Mononuclear cell (primary cell): ENCODE data around the gene SLC39A11. TPM values are rescaled to one million over a fixed set of nuclear protein-coding genes. Genes with fewer than 3 reads are reported as not detected.

Source experiments
- H3K27me3 ChIP-seq: 2 replicates; pipeline ENCODE4 v1.6.0; 2011; ENCODE audit warnings: low read length, control low read depth; ENCODE audit not compliant: insufficient read depth
- H3K4me1 ChIP-seq: 2 replicates; pipeline ENCODE4 v1.5.1; 2011; ENCODE audit warnings: mild to moderate bottlenecking, low read length, control low read depth; ENCODE audit not compliant: insufficient read depth
- H3K4me3 ChIP-seq: 2 replicates; pipeline ENCODE4 v1.5.1; 2011; ENCODE audit warnings: mild to moderate bottlenecking, low read length, moderate library complexity
- H3K9me3 ChIP-seq: 2 replicates; pipeline ENCODE4 v1.5.1; 2011; ENCODE audit warnings: low read depth, mild to moderate bottlenecking, control low read depth, low read length
- total RNA-seq: library from RNA; depleted of rRNA; stranded (reverse); fragments of >200 nt; gene quantifications from one replicate; pipeline ENCODE4 v1.2.3, GENCODE V29; 2012

SLC39A11 gene
- total RNA-seq, 1 donor: 14.4 TPM

GRCh38 chr17:73122953-73123605 lies 30.6 kb upstream of the SLC39A11 start:
- no peaks in the 10 kb centered on the region for H3K4me1 ChIP-seq
- H3K27me3 ChIP-seq: no peaks in the 10 kb centered on the region
- no peak overlapping the region for H3K4me3 ChIP-seq
- no peaks in the 10 kb centered on the region for H3K9me3 ChIP-seq

DNA sequence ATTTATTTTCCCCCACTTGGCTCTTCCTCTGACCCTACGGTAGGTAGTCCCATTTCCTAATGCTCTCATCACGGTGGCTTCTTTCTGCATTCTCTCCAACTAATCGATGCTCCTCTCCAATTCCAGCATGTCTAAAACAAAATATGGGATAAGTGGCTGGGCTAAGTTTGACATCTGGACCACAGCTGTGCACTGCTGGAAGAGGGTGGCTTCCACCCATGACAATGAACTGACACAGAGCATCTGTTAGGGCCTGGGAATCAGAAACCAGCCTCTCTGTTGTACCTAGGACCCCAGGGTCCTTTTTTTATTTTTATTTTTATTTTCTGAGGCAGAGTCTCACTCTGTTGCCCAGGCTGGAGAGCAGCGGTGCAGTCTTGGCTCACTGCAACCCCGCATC lies 29.0 kb upstream of the SLC39A11 start:
- Histone ChIP-seq H3K4me1 (no peaks in the 10 kb centered on the region), H3K27me3 (no peaks in the 10 kb centered on the region), H3K4me3 (no peak overlapping the region), H3K9me3 (no peaks in the 10 kb centered on the region)

- no peaks in the 10 kb centered on the region for H3K4me1 ChIP-seq
- H3K27me3 ChIP-seq: no peaks in the 10 kb centered on the region
- H3K4me3 ChIP-seq: no peak overlapping the region
- no peaks in the 10 kb centered on the region for H3K9me3 ChIP-seq
Measured at GRCh38 chr17:73119631-73120030, 27.1 kb upstream of the SLC39A11 start.

GRCh38 chr17:73118951-73119391 lies 26.5 kb upstream of the SLC39A11 start:
- Histone ChIP-seq H3K4me3 (no peak overlapping the region), H3K27me3 (no peaks in the 10 kb centered on the region), H3K9me3 (no peaks in the 10 kb centered on the region), H3K4me1 (no peaks in the 10 kb centered on the region)

GRCh38 chr17:73118139-73118538 lies 25.7 kb upstream of the SLC39A11 start:
- no peak overlapping the region for H3K4me3 ChIP-seq

DNA sequence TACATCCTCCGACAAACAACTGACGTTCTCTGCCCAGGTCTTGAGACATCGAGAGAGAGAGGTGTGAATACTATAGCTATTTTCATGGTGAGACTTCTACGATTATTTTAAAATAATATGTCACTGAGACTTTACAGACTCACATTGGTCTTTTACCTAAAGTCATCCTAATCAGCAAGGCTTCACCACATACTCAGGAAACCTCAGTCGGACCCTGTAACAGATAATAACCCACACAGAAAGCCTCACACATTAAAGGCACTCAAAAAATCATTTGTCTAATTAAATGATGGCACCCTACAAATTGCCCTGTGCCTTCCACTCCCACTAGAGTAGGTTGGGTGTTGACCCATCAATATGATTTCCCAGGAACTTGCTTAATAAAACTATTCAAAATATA lies 19.8 kb upstream of the SLC39A11 start:
- peaks cover 7% of the 10 kb centered on the region for H3K4me1 ChIP-seq
- no peaks in the 10 kb centered on the region for H3K9me3 ChIP-seq
- no peak overlapping the region for H3K4me3 ChIP-seq
- H3K27me3 ChIP-seq: no peaks in the 10 kb centered on the region

More at GRCh38 chr17:73118139-73118538, 25.7 kb upstream of the SLC39A11 start:
- no peaks in the 10 kb centered on the region for H3K4me1 ChIP-seq
- H3K9me3 ChIP-seq: no peaks in the 10 kb centered on the region
- no peaks in the 10 kb centered on the region for H3K27me3 ChIP-seq

DNA sequence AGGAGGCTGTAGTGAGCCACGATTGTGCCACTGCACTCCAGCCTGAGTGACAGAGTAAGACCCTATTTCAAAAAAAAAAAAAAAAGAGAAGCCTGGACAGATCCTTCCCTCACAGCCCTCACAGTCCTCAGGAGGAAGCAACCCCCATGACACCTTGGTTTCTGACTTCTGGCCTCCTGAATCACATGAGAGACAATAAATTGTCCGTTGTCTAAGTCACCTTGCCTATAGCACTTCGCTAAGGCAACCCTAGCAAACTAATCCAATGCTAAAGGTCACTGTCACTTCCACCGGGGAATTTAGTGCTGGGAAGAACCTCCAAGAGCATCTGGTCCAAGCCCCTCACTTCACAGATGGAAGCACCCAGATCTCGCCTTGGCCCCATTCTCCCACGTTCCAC lies 18.9 kb upstream of the SLC39A11 start:
- peaks cover 7% of the 10 kb centered on the region for H3K4me1 ChIP-seq
- H3K9me3 ChIP-seq: no peaks in the 10 kb centered on the region
- no peaks in the 10 kb centered on the region for H3K27me3 ChIP-seq
- no peak overlapping the region for H3K4me3 ChIP-seq

DNA sequence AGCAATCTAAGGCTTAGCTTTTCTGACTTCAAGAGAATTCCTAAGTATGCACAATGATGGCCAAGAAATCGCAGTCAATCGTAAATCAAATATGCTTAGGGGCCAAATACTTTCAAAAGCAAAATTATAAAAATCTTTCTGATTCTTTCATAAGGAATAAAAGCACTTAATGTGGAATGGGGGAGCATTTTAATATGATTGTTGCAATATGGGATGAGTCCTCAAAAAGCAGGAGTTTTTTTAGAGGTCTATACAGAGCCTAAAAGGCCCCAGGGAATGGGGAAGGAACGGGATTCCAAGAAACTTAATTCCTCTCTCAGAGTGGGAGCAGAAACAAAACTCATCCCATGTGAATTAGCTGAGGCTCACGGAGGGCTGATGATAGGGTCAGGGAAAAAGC lies 14.7 kb upstream of the SLC39A11 start:
- H3K4me1 ChIP-seq: peaks cover 32% of the 10 kb centered on the region
- no peaks in the 10 kb centered on the region for H3K9me3 ChIP-seq
- no peak overlapping the region for H3K4me3 ChIP-seq
- H3K27me3 ChIP-seq: no peaks in the 10 kb centered on the region

- Histone ChIP-seq H3K4me3 (no peak overlapping the region), H3K27me3 (no peaks in the 10 kb centered on the region), H3K9me3 (no peaks in the 10 kb centered on the region), H3K4me1 (peaks cover 38% of the 10 kb centered on the region)
Measured at GRCh38 chr17:73105431-73105830, 12.9 kb upstream of the SLC39A11 start.

GRCh38 chr17:73104450-73104849 lies 12.0 kb upstream of the SLC39A11 start:
- Histone ChIP-seq H3K4me3 (no peak overlapping the region), H3K9me3 (no peaks in the 10 kb centered on the region), H3K4me1 (peaks cover 44% of the 10 kb centered on the region), H3K27me3 (no peaks in the 10 kb centered on the region)

DNA sequence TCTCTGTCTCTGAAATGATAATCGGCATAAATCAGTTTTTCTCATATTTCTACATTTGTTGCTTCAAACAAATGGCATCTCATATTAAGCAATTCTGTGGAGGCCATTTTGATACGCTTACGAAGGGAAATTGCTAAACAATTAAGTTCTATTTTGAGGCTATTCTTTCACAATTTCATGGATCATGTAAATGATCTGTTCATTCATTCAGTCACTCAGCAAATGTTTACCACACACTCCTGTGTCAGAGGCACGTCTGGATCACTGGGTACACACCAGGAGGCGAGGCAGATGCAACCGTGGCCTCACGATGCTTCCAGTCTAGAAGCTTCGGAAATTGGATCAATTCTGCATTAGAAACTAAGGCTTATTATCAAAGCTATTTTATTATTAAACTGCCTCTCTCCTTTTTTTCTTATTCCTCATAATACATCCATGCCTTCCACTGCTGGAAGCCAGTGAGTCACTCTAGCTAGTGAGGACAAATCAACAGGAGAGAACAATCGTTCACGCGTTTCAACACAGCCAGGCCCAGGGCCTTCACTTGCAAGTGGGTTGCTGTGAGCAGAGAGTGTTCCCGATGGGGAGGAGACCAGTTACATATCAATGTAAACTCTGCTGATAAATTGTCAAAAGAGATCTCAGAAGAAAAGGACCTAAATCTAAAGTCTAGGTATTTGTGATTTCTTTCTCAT lies 11.3 kb upstream of the SLC39A11 start:
- Histone ChIP-seq H3K4me1 (peaks cover 48% of the 10 kb centered on the region), H3K27me3 (no peaks in the 10 kb centered on the region), H3K9me3 (no peaks in the 10 kb centered on the region), H3K4me3 (no peak overlapping the region)

- peaks cover 75% of the 10 kb centered on the region for H3K4me1 ChIP-seq
- no peak overlapping the region for H3K4me3 ChIP-seq
- H3K27me3 ChIP-seq: no peaks in the 10 kb centered on the region
- no peaks in the 10 kb centered on the region for H3K9me3 ChIP-seq
Measured at GRCh38 chr17:73101031-73101430, 8.5 kb upstream of the SLC39A11 start.

- H3K4me1 ChIP-seq: peaks cover 72% of the 10 kb centered on the region
- H3K27me3 ChIP-seq: no peaks in the 10 kb centered on the region
- H3K4me3 ChIP-seq: no peak overlapping the region
- no peaks in the 10 kb centered on the region for H3K9me3 ChIP-seq
Measured at GRCh38 chr17:73100363-73100762, 7.9 kb upstream of the SLC39A11 start.

- no peaks in the 10 kb centered on the region for H3K27me3 ChIP-seq
- H3K4me3 ChIP-seq: no peak overlapping the region
- H3K4me1 ChIP-seq: peaks cover 66% of the 10 kb centered on the region
- no peaks in the 10 kb centered on the region for H3K9me3 ChIP-seq
Measured at GRCh38 chr17:73099511-73099910, 7.0 kb upstream of the SLC39A11 start.

DNA sequence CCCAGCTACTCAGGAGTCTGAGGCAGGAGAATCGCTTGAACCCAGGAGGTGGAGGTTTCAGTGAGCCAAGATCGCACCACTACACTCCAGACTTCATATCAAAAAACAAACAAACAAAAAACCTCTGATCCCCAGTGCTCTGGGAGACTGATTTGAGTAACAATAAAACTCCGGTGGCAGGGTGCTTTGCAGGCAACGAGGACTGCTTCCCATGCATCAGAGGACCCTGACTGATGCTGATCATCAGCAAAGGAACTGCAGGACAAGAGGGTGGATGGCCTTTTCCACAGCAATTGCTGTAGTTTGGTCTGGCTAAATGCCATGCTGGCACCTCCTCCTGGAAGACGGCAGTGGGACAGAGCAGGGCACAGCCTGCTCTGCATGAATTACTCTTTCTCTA lies 6.4 kb upstream of the SLC39A11 start:
- no peaks in the 10 kb centered on the region for H3K9me3 ChIP-seq
- H3K27me3 ChIP-seq: no peaks in the 10 kb centered on the region
- H3K4me3 ChIP-seq: no peak overlapping the region
- H3K4me1 ChIP-seq: peaks cover 60% of the 10 kb centered on the region
